ENCODE measurements around the gene GRXCR1.

Gene GRXCR1

GRCh38 chr4:42891644-42892043 is 869 bp upstream of the GRXCR1 start:
- Histone ChIP-seq H3K27ac (ENCODE audit: low read depth, low read length) (no peak overlapping the region), H3K9me3 (ENCODE audit: control insufficient read depth in 1 of 2, low read length in 2 of 2) (no peaks in the 10 kb centered on the region), H3K27me3 (ENCODE audit: control insufficient read depth in 1 of 2, insufficient read depth in 2 of 2, low read length in 2 of 2) (no peaks in the 10 kb centered on the region), H3K9ac (ENCODE audit: low read depth in 1 of 2, low read length in 2 of 2) (no peak overlapping the region), H3K4me3 (ENCODE audit: low read depth in 1 of 2, low read length in 2 of 2) (no peak overlapping the region), H3K36me3 (ENCODE audit: control insufficient read depth in 1 of 2, insufficient read depth in 2 of 2, low read length in 2 of 2) (no peaks in the 10 kb centered on the region), H3K4me1 (ENCODE audit: control insufficient read depth in 1 of 2, insufficient read depth in 2 of 2, low read length in 2 of 2) (no peaks in the 10 kb centered on the region)

- H3K4me3 ChIP-seq (ENCODE audit: low read depth in 1 of 2, low read length in 2 of 2) = no peak overlapping the region
- no peak overlapping the region for H3K27ac ChIP-seq (ENCODE audit: low read depth, low read length)
- H3K36me3 ChIP-seq (ENCODE audit: control insufficient read depth in 1 of 2, insufficient read depth in 2 of 2, low read length in 2 of 2) = no peaks in the 10 kb centered on the region
- H3K9me3 ChIP-seq (ENCODE audit: control insufficient read depth in 1 of 2, low read length in 2 of 2) = no peaks in the 10 kb centered on the region
- no peak overlapping the region for H3K9ac ChIP-seq (ENCODE audit: low read depth in 1 of 2, low read length in 2 of 2)
- no peaks in the 10 kb centered on the region for H3K27me3 ChIP-seq (ENCODE audit: control insufficient read depth in 1 of 2, insufficient read depth in 2 of 2, low read length in 2 of 2)
- H3K4me1 ChIP-seq (ENCODE audit: control insufficient read depth in 1 of 2, insufficient read depth in 2 of 2, low read length in 2 of 2) = no peaks in the 10 kb centered on the region
These were observed 2.9 kb downstream of the GRXCR1 start for GRCh38 chr4:42895452-42895851.

GRCh38 chr4:42904986-42905385 is 12.5 kb downstream of the GRXCR1 start:
- Histone ChIP-seq H3K9ac (ENCODE audit: low read depth in 1 of 2, low read length in 2 of 2) (no peak overlapping the region), H3K27ac (ENCODE audit: low read depth, low read length) (no peak overlapping the region), H3K36me3 (ENCODE audit: control insufficient read depth in 1 of 2, insufficient read depth in 2 of 2, low read length in 2 of 2) (no peaks in the 10 kb centered on the region), H3K27me3 (ENCODE audit: control insufficient read depth in 1 of 2, insufficient read depth in 2 of 2, low read length in 2 of 2) (no peaks in the 10 kb centered on the region), H3K9me3 (ENCODE audit: control insufficient read depth in 1 of 2, low read length in 2 of 2) (no peaks in the 10 kb centered on the region), H3K4me3 (ENCODE audit: low read depth in 1 of 2, low read length in 2 of 2) (no peak overlapping the region), H3K4me1 (ENCODE audit: control insufficient read depth in 1 of 2, insufficient read depth in 2 of 2, low read length in 2 of 2) (no peaks in the 10 kb centered on the region)

- Histone ChIP-seq H3K36me3 (ENCODE audit: control insufficient read depth in 1 of 2, insufficient read depth in 2 of 2, low read length in 2 of 2) (no peaks in the 10 kb centered on the region), H3K27me3 (ENCODE audit: control insufficient read depth in 1 of 2, insufficient read depth in 2 of 2, low read length in 2 of 2) (no peaks in the 10 kb centered on the region), H3K4me1 (ENCODE audit: control insufficient read depth in 1 of 2, insufficient read depth in 2 of 2, low read length in 2 of 2) (no peaks in the 10 kb centered on the region), H3K9ac (ENCODE audit: low read depth in 1 of 2, low read length in 2 of 2) (no peak overlapping the region), H3K27ac (ENCODE audit: low read depth, low read length) (no peak overlapping the region), H3K9me3 (ENCODE audit: control insufficient read depth in 1 of 2, low read length in 2 of 2) (no peaks in the 10 kb centered on the region), H3K4me3 (ENCODE audit: low read depth in 1 of 2, low read length in 2 of 2) (no peak overlapping the region)
These were observed 13.1 kb downstream of the GRXCR1 start for GRCh38 chr4:42905591-42905990.

- H3K9ac ChIP-seq (ENCODE audit: low read depth in 1 of 2, low read length in 2 of 2) = no peak overlapping the region
- H3K27me3 ChIP-seq (ENCODE audit: control insufficient read depth in 1 of 2, insufficient read depth in 2 of 2, low read length in 2 of 2) = no peaks in the 10 kb centered on the region
- H3K4me1 ChIP-seq (ENCODE audit: control insufficient read depth in 1 of 2, insufficient read depth in 2 of 2, low read length in 2 of 2) = no peaks in the 10 kb centered on the region
- no peaks in the 10 kb centered on the region for H3K36me3 ChIP-seq (ENCODE audit: control insufficient read depth in 1 of 2, insufficient read depth in 2 of 2, low read length in 2 of 2)
- no peak overlapping the region for H3K27ac ChIP-seq (ENCODE audit: low read depth, low read length)
- no peaks in the 10 kb centered on the region for H3K9me3 ChIP-seq (ENCODE audit: control insufficient read depth in 1 of 2, low read length in 2 of 2)
- H3K4me3 ChIP-seq (ENCODE audit: low read depth in 1 of 2, low read length in 2 of 2) = no peak overlapping the region
These were observed 13.8 kb downstream of the GRXCR1 start for GRCh38 chr4:42906341-42906740.

- no peaks in the 10 kb centered on the region for H3K36me3 ChIP-seq (ENCODE audit: control insufficient read depth in 1 of 2, insufficient read depth in 2 of 2, low read length in 2 of 2)
- no peaks in the 10 kb centered on the region for H3K27me3 ChIP-seq (ENCODE audit: control insufficient read depth in 1 of 2, insufficient read depth in 2 of 2, low read length in 2 of 2)
- H3K4me3 ChIP-seq (ENCODE audit: low read depth in 1 of 2, low read length in 2 of 2) = peak overlapping the region in 1 of 2 donors; percentile 9
- no peaks in the 10 kb centered on the region for H3K9me3 ChIP-seq (ENCODE audit: control insufficient read depth in 1 of 2, low read length in 2 of 2)
- no peak overlapping the region for H3K27ac ChIP-seq (ENCODE audit: low read depth, low read length)
- no peaks in the 10 kb centered on the region for H3K4me1 ChIP-seq (ENCODE audit: control insufficient read depth in 1 of 2, insufficient read depth in 2 of 2, low read length in 2 of 2)
- no peak overlapping the region for H3K9ac ChIP-seq (ENCODE audit: low read depth in 1 of 2, low read length in 2 of 2)
These were observed 14.6 kb downstream of the GRXCR1 start for GRCh38 chr4:42906891-42907759.

- Histone ChIP-seq H3K36me3 (ENCODE audit: control insufficient read depth in 1 of 2, insufficient read depth in 2 of 2, low read length in 2 of 2) (no peaks in the 10 kb centered on the region), H3K9ac (ENCODE audit: low read depth in 1 of 2, low read length in 2 of 2) (no peak overlapping the region), H3K27me3 (ENCODE audit: control insufficient read depth in 1 of 2, insufficient read depth in 2 of 2, low read length in 2 of 2) (no peaks in the 10 kb centered on the region), H3K4me1 (ENCODE audit: control insufficient read depth in 1 of 2, insufficient read depth in 2 of 2, low read length in 2 of 2) (no peaks in the 10 kb centered on the region), H3K4me3 (ENCODE audit: low read depth in 1 of 2, low read length in 2 of 2) (no peak overlapping the region), H3K27ac (ENCODE audit: low read depth, low read length) (no peak overlapping the region), H3K9me3 (ENCODE audit: control insufficient read depth in 1 of 2, low read length in 2 of 2) (no peaks in the 10 kb centered on the region)
These were observed 17.9 kb downstream of the GRXCR1 start for GRCh38 chr4:42910459-42910858.

GRCh38 chr4:42914937-42915336 is 22.4 kb downstream of the GRXCR1 start:
- no peak overlapping the region for H3K4me3 ChIP-seq (ENCODE audit: low read depth in 1 of 2, low read length in 2 of 2)
- H3K4me1 ChIP-seq (ENCODE audit: control insufficient read depth in 1 of 2, insufficient read depth in 2 of 2, low read length in 2 of 2) = no peaks in the 10 kb centered on the region
- H3K36me3 ChIP-seq (ENCODE audit: control insufficient read depth in 1 of 2, insufficient read depth in 2 of 2, low read length in 2 of 2) = no peaks in the 10 kb centered on the region
- H3K9ac ChIP-seq (ENCODE audit: low read depth in 1 of 2, low read length in 2 of 2) = no peak overlapping the region
- no peak overlapping the region for H3K27ac ChIP-seq (ENCODE audit: low read depth, low read length)
- no peaks in the 10 kb centered on the region for H3K27me3 ChIP-seq (ENCODE audit: control insufficient read depth in 1 of 2, insufficient read depth in 2 of 2, low read length in 2 of 2)
- no peaks in the 10 kb centered on the region for H3K9me3 ChIP-seq (ENCODE audit: control insufficient read depth in 1 of 2, low read length in 2 of 2)

- Histone ChIP-seq H3K9me3 (ENCODE audit: control insufficient read depth in 1 of 2, low read length in 2 of 2) (no peaks in the 10 kb centered on the region), H3K9ac (ENCODE audit: low read depth in 1 of 2, low read length in 2 of 2) (no peak overlapping the region), H3K36me3 (ENCODE audit: control insufficient read depth in 1 of 2, insufficient read depth in 2 of 2, low read length in 2 of 2) (no peaks in the 10 kb centered on the region), H3K27ac (ENCODE audit: low read depth, low read length) (no peak overlapping the region), H3K27me3 (ENCODE audit: control insufficient read depth in 1 of 2, insufficient read depth in 2 of 2, low read length in 2 of 2) (no peaks in the 10 kb centered on the region), H3K4me1 (ENCODE audit: control insufficient read depth in 1 of 2, insufficient read depth in 2 of 2, low read length in 2 of 2) (no peaks in the 10 kb centered on the region), H3K4me3 (ENCODE audit: low read depth in 1 of 2, low read length in 2 of 2) (no peak overlapping the region)
These were observed 23.0 kb downstream of the GRXCR1 start for GRCh38 chr4:42915484-42915883.

- no peaks in the 10 kb centered on the region for H3K36me3 ChIP-seq (ENCODE audit: control insufficient read depth in 1 of 2, insufficient read depth in 2 of 2, low read length in 2 of 2)
- H3K9ac ChIP-seq (ENCODE audit: low read depth in 1 of 2, low read length in 2 of 2) = no peak overlapping the region
- H3K4me1 ChIP-seq (ENCODE audit: control insufficient read depth in 1 of 2, insufficient read depth in 2 of 2, low read length in 2 of 2) = no peaks in the 10 kb centered on the region
- H3K9me3 ChIP-seq (ENCODE audit: control insufficient read depth in 1 of 2, low read length in 2 of 2) = no peaks in the 10 kb centered on the region
- no peak overlapping the region for H3K27ac ChIP-seq (ENCODE audit: low read depth, low read length)
- no peak overlapping the region for H3K4me3 ChIP-seq (ENCODE audit: low read depth in 1 of 2, low read length in 2 of 2)
- no peaks in the 10 kb centered on the region for H3K27me3 ChIP-seq (ENCODE audit: control insufficient read depth in 1 of 2, insufficient read depth in 2 of 2, low read length in 2 of 2)
These were observed 24.8 kb downstream of the GRXCR1 start for GRCh38 chr4:42917296-42917695.

All from duodenal mucosa (tissue), 2 donors.